ENCODE results near the gene PIK3R6. TPM values are rescaled to one million over a fixed set of nuclear protein-coding genes. Genes with fewer than 3 reads are reported as not detected.

Gene PIK3R6
- total RNA-seq = 1 to 10 TPM; 1.3 to 2.5 TPM
- 2.6 TPM for polyA plus RNA-seq (ENCODE audit: insufficient read depth, low read depth, low replicate concordance)
- long read RNA-seq, donor 1, partial matches to known transcripts = 0 of 1 reads
- long read RNA-seq, donor 1, other reads (novel, unspliced or antisense) = 0 of 1 reads
- long read RNA-seq, donor 2 = 0 reads

- H3K27me3 ChIP-seq = no peaks in the 10 kb centered on the region
These were observed at the start of gene PIK3R6 for GRCh38 chr17:8867361-8867981. TSS of gene PIK3R6 (minus strand) at chr17:8867674. CDS start at chr17:8849794, 17,880 bp downstream.

GRCh38 chr17:8916466-8916865, 49.0 kb upstream of the PIK3R6 start:
- Histone ChIP-seq H3K27ac (no peak overlapping the region), H3K4me1 (no peaks in the 10 kb centered on the region), H3K27me3 (no peaks in the 10 kb centered on the region), H3K9me3 (no peaks in the 10 kb centered on the region), H3K4me3 (no peak overlapping the region), H3K36me3 (ENCODE audit: low read depth, missing control alignments) (no peaks in the 10 kb centered on the region)
- no peak for DNase-seq
- 77 to 100% methylated on average over 1 to 7 of the region's 7 CpGs for WGBS, 2 donors
- TF ChIP-seq CTCF (IDR thresholded peaks at IDR 0.05) = no peak
- no peak for TF ChIP-seq POLR2A (IDR thresholded peaks at IDR 0.05)
- intact Hi-C loops (cut with DNase I; ENCODE audit: low total_unique reads) = no loop called here

More at GRCh38 chr17:8867361-8867981, at the start of gene PIK3R6:
- Histone ChIP-seq H3K27ac (no peak within 1 kb of the TSS), H3K4me1 (no peaks in the 10 kb centered on the region), H3K9me3 (no peaks in the 10 kb centered on the region), H3K4me3 (no peak within 1 kb of the TSS), H3K36me3 (ENCODE audit: low read depth, missing control alignments) (no peaks in the 10 kb centered on the region)
- DNase-seq = no peak
- TF ChIP-seq POLR2A (IDR thresholded peaks at IDR 0.05) (no peak), CTCF (IDR thresholded peaks at IDR 0.05) (no peak)
- intact Hi-C loops (cut with DNase I; ENCODE audit: low total_unique reads) = no loop called here
- 66 to 67% methylated on average over 12 of the region's 12 CpGs for WGBS, 2 donors

- DNase-seq = no peak
- 81 to 89% methylated on average over 8 of the region's 8 CpGs for WGBS, 2 donors
- Histone ChIP-seq H3K4me3 (no peak overlapping the region), H3K4me1 (no peaks in the 10 kb centered on the region), H3K27me3 (no peaks in the 10 kb centered on the region), H3K9me3 (no peaks in the 10 kb centered on the region), H3K27ac (no peak overlapping the region), H3K36me3 (ENCODE audit: low read depth, missing control alignments) (no peaks in the 10 kb centered on the region)
- TF ChIP-seq CTCF (IDR thresholded peaks at IDR 0.05) = no peak
- intact Hi-C loops (cut with DNase I; ENCODE audit: low total_unique reads) = no loop called here
These were observed 47.1 kb upstream of the PIK3R6 start for GRCh38 chr17:8914554-8914953.

- Histone ChIP-seq H3K9me3 (no peaks in the 10 kb centered on the region), H3K27ac (no peak overlapping the region), H3K4me3 (no peak overlapping the region), H3K36me3 (ENCODE audit: low read depth, missing control alignments) (no peaks in the 10 kb centered on the region), H3K4me1 (no peaks in the 10 kb centered on the region), H3K27me3 (no peaks in the 10 kb centered on the region)
- 83 to 85% methylated on average over 2 to 4 of the region's 4 CpGs for WGBS, 2 donors
- no peak for DNase-seq
- no peak for TF ChIP-seq POLR2A (IDR thresholded peaks at IDR 0.05)
- no peak for TF ChIP-seq CTCF (IDR thresholded peaks at IDR 0.05)
- intact Hi-C loops (cut with DNase I; ENCODE audit: low total_unique reads) = no loop called here
These were observed 46.4 kb upstream of the PIK3R6 start for GRCh38 chr17:8913879-8914278.

GRCh38 chr17:8913091-8913490, 45.6 kb upstream of the PIK3R6 start:
- no peak overlapping the region for H3K27ac ChIP-seq
- no peaks in the 10 kb centered on the region for H3K9me3 ChIP-seq
- H3K4me3 ChIP-seq = no peak overlapping the region
- intact Hi-C loops (cut with DNase I; ENCODE audit: low total_unique reads) = no loop called here
- DNase-seq = no peak
- no peaks in the 10 kb centered on the region for H3K27me3 ChIP-seq
- no peaks in the 10 kb centered on the region for H3K36me3 ChIP-seq (ENCODE audit: low read depth, missing control alignments)
- H3K4me1 ChIP-seq = no peaks in the 10 kb centered on the region
- 92 to 94% methylated on average over 6 of the region's 6 CpGs for WGBS, 2 donors
- TF ChIP-seq CTCF (IDR thresholded peaks at IDR 0.05) = no peak
- TF ChIP-seq POLR2A (IDR thresholded peaks at IDR 0.05) = no peak

All from testis (tissue), 5 donors.